Renal cortex interstitium (tissue), 11 donors: Measurements from ENCODE around the gene MTREX. TPM values are rescaled to one million over a fixed set of nuclear protein-coding genes. Genes with fewer than 3 reads are reported as not detected.
"Not testable (repeated sequence)": the region's sequence is repeated elsewhere in the genome, so short reads cannot be mapped to it uniquely, and the experiment has no call there.

Source experiments
- DNase-seq, 11 donors: peaks; one replicate each; pipeline ENCODE4 v3.0.0-alpha.2; 2013; ENCODE audit warnings: low read depth in 9 of 11, low spot score in 4 of 11; ENCODE audit errors: extremely low read depth in 1 of 11
- polyA plus RNA-seq, 3 donors: library from polyadenylated mRNA; unstranded; fragments of 120-200 nt; gene quantifications; one replicate each; pipeline ENCODE4 v1.2.1, GENCODE V29; 2013; ENCODE audit not compliant: insufficient read length in 3 of 3

The MTREX gene
- polyA plus RNA-seq, 3 donors: 92.3 to 97.3 (median 97.2) TPM

DNA sequence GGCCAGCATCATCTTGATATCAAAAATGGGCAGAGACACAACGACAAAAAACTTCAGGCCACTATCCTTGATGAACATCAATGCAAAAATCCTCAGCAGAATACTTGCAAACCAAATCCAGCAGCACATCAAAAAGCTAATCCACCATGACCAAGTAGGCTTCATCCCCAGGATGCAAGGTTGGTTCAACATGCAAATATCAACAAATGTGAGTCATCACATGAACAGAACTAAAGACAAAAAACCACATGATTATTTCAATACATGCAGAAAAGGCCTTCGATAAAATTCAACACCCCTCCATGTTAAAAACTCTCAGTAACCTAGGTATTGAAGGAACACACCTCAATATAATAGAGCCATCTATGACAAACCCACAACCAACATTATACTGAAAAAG lies 8.5 kb downstream of the MTREX start:
- no peak for DNase-seq

DNA sequence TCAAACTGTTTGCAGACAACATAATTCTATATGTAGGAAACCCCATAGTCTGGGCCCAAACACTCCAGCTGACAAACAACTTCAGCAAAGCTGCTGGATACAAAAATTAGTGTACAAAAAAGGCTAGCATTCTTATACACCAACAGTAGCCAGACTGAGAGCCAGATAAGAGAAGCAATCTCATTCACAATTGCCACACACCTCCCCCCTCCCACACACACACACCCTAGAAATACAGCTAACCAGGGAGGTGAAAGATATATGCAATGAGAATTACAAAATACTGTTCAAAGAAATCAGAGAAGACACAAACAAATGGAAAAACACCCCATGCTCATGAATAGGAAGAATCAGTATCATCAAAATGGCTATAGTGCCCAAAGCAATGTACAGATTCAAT lies 9.0 kb downstream of the MTREX start:
- DNase-seq: no peak

DNA sequence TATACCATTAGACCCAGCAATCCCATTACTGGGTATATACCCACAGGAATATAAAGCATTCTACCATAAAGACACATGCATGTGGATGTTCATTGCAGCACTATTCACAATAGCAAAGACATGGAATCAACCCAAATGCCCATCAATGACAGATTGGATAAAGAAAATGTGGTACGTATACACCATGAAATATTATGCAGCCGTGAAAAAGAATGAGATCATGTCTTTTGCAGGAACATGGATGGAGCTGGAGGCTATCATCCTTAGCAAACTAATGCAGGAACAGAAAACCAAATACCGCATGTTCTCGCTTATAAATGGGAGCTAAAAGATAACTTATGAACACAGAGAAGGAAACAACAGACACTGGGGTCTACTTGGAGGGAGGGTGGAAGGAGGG lies 10.4 kb downstream of the MTREX start:
- not testable (repeated sequence) for DNase-seq

DNA sequence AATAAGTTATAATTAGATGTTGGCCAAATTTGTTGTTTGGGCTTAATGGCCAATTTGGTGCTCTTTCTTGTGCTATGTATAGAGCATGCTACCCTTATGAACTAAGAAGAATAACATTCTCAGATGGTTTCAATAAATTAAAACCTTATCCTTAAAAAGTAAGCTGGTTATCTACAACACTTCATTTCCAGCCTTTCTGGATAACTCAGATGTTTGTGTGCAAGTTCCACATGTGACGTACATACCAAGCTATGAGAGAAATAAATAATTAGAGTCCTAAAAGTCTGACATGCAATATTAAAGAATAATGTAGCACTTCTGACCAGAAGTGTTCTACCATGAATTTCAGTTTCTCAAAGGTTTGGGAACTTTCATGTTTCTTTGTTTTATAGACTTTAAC lies 11.7 kb downstream of the MTREX start:
- DNase-seq: no peak

DNA sequence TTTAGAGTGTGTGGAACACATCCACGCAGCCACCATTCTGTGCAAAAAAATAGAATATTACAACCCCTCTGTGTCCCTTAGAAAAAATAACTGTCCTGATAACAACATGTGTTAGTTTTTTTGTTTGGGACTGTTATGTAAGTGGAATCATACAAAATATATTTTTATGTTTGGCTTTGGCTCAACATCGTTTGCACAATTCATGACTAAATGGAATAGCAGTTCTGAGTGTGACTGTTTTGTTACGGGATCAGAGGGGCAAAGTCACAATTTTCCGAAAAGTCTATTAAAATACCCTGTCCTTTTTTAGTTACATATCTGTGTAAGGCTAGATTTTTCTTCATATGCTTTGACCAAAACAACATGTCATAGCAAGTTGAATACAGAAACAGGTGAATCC lies 12.8 kb downstream of the MTREX start:
- no peak for DNase-seq

DNA sequence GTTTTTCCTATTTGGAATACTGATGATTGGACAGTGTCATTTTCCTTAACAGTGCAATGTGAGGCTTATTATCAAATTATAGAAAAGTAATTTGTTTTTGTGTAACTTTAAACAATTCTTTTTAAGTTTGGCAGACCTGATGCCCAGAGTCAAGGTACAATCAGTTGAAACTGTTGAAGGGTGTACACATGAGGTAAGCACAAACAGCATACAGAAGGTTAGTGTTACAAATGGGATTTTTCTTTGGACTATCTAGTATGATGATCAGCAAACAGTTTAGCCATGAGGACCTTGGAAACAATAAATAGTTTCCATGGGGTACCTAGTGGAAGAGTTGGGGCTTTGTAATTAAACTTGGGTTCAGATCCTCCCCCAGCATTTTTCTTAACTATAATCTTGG lies 16.2 kb downstream of the MTREX start:
- no peak for DNase-seq

DNA sequence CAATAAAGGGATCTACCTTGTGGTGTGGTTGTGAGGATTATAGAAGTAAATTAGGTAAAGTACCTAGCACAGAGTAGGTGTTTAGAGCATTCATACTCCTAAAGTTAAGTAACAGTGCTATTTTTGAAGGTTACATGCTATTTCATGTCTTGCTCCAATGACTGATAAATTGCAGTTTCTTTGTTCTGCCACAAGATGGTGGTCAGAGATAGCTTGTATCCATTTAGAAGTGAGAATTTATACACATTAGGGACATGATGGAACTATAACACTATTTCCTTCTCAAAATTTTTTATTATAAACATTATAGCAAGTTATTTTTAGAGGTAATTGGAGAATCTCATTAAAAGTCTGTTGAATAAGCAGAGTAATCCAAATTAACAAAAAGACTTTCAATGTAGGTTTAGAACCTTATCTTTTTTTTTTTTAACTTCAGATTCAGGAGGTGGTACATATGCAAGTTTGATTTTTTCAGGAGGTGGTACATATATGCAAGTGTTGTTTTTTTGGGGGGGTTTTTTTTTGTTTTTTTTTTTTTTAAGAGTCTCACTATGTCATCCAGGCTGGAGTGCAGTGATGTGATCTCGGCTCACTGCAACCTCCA lies 17.1 kb downstream of the MTREX start:
- no peak for DNase-seq

DNA sequence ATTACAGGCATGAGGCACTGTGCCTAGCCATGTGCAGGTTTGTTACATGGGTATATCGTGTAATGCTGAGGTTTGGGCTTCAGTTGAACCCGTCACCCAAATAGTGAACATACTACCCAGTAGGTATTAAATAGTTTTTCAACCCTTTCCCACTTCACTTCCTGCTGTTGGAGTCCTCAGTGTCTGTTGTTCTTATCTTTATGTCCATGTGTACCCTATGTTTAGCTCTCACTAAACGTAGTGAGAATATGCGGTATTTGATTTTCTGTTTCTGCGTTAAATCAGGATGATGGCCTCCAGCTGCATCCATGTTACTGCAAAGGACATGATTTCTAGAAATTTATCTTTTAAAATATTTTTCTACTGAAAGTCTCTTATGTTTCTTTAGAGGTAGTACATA lies 17.8 kb downstream of the MTREX start:
- DNase-seq: no peak

DNA sequence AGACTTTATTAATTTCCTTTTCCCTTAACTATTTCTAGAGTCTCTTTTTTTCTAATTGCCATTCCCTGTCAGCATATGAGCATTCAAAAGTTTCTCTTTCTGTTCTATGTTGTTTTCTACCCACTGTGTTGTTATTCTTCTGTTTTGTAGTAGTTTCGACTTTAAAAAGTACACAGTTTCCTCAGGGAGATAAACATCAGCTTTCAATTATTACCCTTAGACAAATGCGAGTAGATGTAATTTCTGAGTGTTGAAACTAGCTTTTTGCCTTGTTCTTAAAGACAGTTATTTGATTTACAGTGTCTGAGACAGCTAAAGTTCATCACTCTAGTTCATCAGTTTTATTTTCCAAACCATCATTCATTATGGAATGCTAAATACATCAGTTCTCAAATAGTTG lies 19.5 kb downstream of the MTREX start:
- no peak for DNase-seq

DNA sequence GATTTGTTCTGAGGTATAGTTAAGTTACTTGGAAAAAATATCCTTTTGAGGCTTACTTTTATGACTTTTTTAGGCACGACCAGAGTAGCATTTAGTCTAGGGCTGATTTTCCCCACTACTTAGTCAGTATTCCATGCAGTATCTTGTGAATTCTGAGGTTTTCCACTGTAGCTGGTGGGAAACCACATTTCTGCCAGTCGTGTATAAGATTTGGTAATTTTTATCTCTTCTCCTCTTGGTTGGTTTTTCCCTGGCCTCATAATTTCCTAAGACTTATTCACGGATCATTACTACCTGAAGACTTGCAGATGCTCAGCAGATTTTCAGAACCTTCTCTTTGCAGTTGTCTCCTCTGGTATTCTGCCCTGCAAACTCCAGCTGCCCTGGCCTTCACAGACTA lies 23.5 kb downstream of the MTREX start:
- DNase-seq: no peak

DNA sequence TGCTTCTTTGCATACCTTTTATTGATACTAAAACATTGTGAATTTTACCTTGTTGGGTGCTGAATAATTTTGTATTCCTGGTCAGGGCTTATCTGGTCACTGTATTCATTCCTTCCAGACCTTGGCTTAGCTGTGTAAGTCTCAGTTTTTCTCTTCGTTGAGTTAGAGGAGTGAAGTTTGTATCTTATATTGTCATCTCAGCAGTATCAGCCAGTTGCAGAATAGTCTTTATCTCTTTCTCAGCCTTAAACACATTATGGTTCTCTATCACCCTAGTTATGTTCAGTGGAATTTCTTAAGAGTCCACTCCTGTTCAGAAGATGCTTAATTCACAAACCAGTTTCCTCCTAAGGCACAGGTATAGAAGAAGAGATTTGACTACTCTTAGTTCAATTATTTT lies 25.2 kb downstream of the MTREX start:
- no peak for DNase-seq

DNA sequence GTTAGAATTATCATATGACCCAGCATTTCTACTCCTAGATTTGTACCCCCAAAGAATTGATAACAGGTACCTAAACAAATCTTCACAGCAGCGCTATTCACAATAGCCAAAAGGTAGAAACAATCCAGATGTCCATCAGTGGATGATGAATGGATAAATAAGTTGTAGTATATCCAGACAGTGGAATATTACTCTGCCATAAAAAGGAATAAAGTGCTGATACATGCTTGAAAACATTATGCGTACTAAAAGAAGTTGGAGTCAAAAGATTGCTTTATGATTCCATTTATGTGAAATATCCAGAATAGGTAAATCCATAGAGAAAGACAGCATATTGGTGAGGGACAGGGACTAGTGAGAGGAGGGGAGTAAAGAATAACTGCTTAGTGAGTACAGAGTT lies 26.0 kb downstream of the MTREX start:
- no peak for DNase-seq

DNA sequence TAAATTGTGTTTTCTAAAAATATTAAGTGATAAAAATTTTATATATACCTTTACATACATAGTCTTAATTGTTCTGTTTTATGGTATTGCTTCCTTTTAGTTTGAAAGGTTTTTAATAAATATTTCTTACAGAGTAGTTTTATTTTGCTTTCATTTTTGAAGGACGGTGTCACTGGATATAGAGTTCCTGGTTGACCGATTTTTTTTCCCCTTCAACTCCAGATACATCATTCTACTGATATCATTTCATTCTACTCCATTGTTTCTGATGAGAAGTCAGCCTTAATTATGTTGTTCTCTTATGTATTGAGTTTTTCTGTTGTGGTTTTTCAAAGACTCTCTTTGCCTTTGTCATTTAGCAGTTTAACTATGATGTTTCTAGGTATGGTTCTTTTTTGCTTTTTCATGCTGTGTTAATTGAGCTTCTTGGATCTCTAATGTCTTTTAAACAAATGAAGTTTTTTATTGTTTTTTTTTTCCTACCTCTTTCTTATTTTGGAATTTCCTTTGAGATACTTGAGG lies 30.4 kb downstream of the MTREX start:
- no peak for DNase-seq

DNA sequence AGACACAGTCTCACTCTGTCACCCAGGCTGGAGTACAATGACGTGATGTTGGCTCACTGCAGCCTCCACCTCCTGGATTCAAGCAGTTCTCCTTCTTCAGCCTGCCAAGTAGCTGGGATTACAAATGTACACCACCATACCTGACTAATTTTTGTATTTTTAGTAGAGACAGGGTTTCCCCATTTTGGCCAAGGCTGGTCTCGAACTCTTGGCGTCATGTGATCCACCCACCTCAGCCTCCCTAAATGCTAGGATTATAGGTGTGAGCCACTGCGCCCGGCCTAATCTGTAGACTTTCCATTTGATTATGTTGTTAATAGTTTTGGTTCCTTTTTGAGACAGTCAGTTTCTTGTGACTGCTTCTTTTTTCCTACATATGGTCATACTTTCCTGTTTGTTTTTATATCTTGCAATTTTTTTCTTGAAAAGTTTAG lies 31.0 kb downstream of the MTREX start:
- DNase-seq: no peak

DNA sequence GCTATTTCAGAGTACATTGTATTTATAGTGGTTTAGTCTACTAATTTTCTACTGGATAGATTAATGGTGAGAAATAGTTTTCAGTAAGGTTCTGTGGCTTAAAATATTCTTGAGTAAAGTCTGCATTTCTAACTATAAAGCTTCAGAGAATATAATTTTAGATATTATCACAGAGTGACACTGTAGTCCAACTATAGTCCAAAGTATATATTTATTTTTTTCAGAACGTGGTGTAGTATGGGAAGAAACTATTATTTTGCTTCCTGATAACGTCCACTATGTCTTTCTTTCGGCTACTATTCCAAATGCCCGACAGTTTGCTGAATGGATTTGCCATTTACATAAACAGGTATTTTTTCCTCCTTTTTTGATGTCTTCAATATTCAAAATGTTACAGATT lies 35.3 kb downstream of the MTREX start:
- DNase-seq: no peak

DNA sequence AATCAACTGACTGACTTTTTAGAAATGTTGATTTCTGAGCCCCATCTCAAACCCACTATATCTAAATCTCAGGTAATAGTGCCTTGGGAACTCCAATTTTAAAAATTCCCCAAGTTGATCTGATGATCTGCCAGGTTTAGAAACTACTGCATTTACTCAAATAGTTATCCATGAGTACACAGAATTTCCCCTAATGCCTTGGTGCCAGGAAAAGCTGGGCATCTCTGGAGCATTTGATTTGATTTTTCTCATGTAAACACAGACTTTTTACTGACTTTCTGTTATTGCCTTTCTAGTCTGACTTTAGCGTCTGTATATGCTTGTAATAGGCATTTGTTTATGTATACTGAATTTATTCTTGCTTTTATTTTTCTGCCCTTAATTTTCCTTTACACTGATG lies 35.8 kb downstream of the MTREX start:
- DNase-seq: no peak

DNA sequence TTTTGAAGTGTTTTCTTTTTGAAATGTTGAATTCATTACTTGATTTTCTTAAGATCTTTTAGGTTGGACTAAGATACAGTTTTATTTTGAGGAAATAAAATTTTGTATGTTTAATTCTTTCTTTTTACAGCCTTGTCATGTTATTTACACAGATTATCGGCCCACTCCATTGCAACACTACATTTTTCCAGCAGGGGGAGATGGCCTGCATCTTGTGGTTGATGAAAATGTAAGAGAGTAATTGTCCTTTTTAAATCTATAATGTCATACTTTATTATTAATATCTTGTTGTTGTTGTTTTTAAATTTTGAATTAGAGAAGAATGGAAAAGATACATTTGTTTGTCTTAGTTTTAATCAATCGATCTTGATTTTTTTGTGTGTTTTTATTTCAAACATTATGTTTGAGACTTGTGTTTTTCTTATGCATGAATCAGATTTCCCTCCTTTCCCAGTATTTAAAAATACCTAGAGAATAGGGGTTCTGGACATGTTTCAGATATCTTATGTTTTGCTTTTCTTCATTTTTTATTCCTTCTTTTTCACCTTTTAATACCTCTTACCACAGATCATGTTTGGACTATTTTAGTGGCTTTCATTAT lies 36.7 kb downstream of the MTREX start:
- peak in 10 of 11 donors; percentile 26 to 65 (median 44) for DNase-seq

DNA sequence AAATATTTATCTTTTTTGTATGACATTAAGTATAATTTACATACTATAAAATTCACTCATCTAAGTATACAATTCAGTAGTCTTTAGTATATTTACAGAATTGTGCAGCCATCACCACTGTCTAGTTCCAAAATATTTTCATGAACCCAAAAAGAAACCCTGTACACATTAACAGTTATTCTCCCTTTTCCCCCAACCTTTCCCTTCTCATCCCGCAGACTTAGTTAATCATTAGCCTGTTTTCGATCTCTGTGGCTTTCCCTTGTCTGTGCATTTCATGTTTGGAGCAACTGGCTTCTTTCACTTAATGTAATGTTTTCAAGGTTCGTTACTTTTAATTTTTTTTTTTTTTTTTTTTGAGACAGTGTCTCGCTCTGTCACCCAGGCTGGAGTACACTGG lies 37.5 kb downstream of the MTREX start:
- peak in 1 of 11 donors; percentile 36 for DNase-seq

DNA sequence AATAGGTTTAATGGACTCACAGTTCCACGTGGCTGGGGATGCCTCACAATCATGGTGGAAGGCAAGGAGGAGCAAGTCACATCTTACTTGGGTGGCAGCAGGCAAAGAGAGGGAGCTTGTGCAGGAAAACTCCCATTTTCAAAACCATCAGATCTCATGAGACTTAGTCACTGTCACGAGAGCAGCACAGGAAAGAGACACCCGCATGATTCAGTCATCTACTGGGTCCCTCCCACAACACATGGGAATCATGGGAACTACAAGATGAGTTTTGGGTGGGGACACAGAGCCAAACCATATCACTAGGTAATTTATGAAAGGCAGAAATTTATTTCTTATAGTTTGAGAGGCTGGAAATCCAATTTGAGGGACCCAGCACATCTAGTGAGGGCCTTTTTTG lies 40.0 kb downstream of the MTREX start:
- no peak for DNase-seq

DNA sequence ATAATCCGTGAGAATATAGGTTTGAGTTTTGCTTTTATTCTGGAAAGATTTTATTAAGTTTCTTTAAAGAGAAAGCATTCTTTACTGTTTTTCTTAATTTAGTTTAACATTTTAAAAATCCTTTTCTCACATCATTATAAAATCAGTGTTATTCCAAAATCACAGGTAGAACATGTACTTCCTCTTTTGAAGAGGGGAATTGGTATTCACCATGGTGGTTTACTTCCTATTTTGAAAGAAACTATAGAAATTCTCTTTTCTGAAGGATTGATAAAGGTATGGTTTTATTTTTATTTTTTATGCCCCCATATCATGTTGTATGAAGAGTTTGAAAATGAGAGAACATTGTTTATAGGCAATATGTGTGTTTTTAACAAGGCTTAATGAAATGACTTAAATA lies 43.0 kb downstream of the MTREX start:
- no peak for DNase-seq

DNA sequence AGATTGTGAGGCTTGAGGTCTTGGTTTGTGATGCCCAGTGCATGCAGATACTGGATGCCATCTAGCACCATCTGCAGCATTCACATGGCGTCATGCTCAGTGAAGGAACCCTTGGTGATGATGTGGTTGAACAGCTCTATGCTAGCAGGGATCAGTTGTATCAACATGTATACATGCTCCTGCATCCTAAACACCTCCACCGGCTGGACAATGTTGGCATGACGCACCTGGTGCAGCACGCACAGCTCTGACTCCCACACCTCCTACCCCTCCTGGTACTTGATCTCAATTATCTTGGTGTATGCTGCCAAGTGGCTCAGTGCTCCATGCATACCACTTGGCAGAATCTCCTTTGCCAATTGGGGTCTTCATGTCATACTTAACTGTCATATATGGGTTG lies 49.1 kb downstream of the MTREX start:
- DNase-seq: no peak
